RPMI7951 (cell line): ENCODE results near the gene SSTR4. TPM values are rescaled to one million over a fixed set of nuclear protein-coding genes. Genes with fewer than 3 reads are reported as not detected.
A peak's percentile ranks its signal among the peaks of the same experiment; 100 is the strongest.
"Not testable (repeated sequence)": the region's sequence is repeated elsewhere in the genome, so short reads cannot be mapped to it uniquely, and the experiment has no call there.

ENCODE experiments used
- DNase-seq: peaks from one replicate; pipeline ENCODE4 v3.0.0-alpha.2; 2012; ENCODE audit warnings: low read depth
- total RNA-seq: library from RNA; depleted of rRNA; stranded (reverse); fragments of >200 nt; shearing (Covaris generic); gene quantifications from 2 replicates; pipeline ENCODE4 v1.2.3, GENCODE V29; 2014; rRNA removed

The SSTR4 gene
- total RNA-seq: not detected in 2 replicates

- DNase-seq: no peak
Measured at GRCh38 chr20:23034721-23035671, at the start of gene SSTR4. TSS of gene SSTR4 (plus strand) at chr20:23035312. CDS start at chr20:23035484, 172 bp downstream.

GRCh38 chr20:22986601-22987000 lies 48.5 kb upstream of the SSTR4 start:
- DNase-seq: no peak

DNA sequence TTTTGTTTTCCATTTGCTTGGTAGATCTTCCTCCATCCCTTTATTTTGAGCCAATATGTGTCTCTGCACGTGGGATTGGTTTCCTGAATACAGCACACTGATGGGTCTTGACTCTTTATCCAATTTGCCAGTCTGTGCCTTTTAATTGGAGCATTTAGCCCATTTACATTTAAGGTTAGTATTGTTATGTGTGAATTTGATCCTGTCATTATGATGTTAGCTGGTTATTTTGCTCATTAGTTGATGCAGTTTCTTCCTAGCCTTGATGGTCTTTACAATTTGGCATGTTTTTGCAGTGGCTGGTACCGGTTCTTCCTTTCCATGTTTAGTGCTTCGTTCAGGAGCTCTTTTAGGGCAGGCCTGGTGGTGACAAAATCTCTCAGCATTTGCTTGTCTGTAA lies 43.7 kb upstream of the SSTR4 start:
- not testable (repeated sequence) for DNase-seq

DNA sequence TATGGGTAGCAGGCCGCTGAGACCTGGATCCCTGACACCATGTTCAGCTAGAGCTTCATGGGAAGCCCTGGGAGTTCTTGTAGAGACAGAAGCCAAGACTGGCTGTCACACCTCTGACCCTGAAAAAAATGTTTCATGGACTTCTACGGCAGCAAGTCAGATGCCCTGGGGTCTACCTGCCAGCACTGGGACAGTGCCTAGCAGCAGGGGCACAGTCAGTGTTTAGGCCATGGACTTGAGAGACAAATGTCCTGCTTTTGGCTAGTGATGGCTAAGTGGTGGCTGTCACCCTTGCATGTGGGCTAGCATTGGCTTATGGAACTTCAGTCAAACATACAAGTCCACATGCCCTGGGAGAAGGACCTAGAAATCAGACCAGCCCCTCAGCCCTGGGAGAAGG lies 41.3 kb upstream of the SSTR4 start:
- DNase-seq: no peak

DNA sequence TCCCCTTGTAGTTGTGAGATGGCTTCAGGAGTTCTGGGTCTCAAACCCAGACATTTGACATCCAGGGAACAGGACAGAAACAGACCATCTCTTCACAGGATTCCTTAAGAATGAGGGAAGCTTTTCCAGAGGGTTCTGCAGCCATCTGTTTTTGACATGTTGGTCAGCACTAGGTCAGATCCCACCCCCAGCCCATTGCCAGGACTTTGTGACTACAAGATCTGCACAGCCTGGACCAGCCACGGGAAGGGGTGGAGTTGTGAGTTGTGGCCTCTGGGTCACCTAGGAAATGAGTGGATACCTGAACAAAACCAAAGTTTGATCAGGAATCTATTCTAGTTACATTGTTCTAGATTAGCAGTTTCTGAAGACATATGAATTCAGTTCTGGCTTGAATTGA lies 39.2 kb upstream of the SSTR4 start:
- DNase-seq: no peak

DNA sequence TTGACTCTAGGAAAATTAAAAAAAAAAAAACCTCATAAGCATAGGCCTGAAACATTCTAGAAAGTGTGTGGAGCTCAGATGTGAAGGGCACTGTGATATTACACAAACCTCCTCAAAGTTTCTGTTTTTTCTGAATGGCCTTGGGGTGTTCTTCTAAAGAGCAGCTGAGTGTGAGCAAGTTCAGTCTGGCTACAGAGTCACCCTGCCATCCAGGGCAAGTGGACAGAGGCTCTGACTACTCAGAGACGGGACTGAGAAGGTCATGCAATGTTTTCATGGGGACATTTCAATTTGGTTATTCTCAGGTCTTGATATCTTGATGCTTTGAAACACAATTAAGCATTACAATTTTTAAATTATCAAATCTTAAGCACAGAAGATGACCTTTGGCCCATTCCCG lies 36.6 kb upstream of the SSTR4 start:
- DNase-seq: no peak

- DNase-seq: peak; percentile 56
Measured at GRCh38 chr20:22999756-23000155, 35.4 kb upstream of the SSTR4 start.

GRCh38 chr20:23000232-23000947 lies 34.7 kb upstream of the SSTR4 start:
- DNase-seq: no peak

GRCh38 chr20:23002276-23002675 lies 32.8 kb upstream of the SSTR4 start:
- DNase-seq: no peak

DNA sequence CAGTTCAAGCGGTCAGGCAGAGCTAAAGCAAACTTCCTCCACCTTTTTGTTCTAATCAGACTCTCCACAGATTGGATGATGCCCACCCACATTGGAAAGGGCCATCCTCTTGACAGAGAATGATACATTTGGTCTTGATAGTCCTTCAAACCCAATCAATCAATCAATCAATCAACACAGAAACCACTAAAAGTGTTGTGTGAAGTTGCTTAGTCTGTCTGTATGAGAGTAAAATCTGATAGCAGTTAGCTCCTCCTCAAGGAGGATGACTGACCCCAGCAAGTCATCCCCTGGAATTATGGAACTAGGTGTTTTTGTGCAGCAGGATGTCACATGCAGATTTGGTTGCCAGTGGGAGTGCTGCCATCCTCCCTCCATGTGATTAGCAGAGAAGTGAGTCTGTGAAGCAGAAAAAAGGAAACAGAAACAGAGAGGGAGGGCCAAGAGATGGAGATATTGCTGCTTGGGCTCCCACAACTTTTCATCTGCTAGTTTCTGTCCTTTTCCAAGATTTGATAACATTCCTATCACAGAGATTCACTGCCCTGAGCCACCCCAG lies 32.0 kb upstream of the SSTR4 start:
- DNase-seq: no peak

DNA sequence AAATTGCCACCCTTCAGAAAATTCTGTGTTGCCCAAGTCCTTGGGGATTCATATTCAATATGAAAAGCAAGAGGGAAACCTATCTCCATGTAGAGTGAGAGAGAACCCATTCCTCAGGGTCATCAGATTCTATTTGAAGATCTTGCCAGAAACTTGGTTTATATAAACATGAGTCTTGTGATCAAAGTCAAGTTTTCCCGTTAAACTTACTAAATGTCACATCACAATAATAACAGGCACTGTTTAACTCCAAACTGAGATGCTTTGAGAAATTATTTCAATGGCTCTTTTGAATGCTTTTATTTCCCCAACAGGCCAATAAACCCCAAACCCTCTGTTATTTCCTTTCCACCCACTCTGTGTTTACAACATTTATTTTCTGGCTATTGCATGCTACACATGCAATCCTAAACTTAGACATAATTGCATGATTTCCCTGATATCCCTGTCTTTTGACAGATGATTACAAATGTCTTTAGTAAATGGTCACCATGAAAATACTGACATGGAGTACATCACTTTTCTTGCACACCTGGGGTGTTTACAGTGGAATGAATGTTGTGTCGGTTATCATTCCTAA lies 31.1 kb upstream of the SSTR4 start:
- no peak for DNase-seq

- no peak for DNase-seq
Measured at GRCh38 chr20:23005776-23006175, 29.3 kb upstream of the SSTR4 start.

- no peak for DNase-seq
Measured at GRCh38 chr20:23007462-23007861, 27.6 kb upstream of the SSTR4 start.

DNA sequence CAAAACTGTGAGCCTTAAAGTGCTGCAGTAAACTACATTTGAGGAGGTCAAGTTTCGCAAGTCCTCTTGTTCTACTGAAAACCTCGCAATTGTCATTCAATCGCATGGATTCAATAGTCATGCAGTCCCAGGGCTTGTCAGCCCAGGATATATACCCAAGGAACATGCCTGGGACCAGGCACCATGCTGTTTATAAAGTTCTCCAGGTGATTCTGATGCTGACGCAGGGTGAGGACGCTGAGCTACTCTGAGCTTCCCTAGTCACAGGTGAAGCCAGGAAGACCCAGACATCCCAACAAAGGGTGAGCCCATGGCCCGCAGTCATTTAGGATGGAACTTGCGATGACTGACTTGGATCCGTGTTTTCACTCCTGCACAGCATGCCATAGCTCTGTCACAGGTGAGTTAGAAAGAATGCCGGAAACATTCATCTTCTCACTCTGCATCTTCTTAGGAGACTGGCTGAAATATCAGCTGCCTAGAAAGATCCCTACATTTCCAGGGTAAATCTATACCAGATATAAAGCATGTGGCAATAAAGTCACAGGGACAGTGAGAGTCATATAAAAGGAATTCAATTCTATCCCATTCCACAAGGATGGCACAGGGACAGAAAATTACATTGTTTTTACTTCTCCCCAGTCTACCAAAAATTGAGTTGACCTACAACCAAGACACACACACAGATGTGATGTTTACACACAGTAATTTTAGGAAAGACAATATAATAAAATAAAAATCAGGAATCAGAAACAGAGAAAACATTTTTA lies 27.0 kb upstream of the SSTR4 start:
- DNase-seq: no peak

DNA sequence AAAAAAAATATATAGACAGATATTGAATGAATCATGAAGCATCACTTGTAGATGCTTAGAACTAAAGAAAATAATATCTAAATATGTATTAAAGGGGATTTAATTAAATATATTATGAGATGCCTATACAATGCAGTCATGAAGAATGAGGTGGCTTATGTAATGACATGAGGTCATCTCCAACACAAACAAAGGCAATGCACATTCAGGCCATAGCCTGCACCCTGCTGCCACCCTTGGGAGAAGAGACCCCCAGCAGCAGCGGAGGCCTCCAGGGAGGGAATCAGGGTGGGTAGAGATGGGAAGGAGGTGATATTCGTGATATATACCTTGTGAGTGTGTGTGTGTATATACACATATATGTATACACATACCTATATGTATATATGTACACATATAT lies 26.4 kb upstream of the SSTR4 start:
- DNase-seq: no peak

DNA sequence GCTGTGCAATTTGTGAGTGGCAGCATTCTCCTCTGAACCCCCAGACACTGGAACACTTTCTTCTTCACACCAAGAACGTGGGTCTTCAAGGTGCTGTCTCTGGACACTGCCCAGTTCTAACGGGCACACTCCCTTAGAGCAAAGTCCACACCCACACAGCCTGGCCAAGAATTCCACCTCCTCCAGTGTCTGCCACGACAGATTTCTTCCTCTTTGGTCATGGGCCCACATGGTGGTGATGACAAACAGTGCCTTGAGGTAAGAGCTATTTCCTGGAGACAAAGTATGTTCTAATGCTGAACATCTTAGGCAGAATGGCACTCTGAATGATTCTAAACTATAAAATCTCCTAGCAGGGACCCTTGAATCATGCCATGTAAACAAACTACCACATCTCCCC lies 25.5 kb upstream of the SSTR4 start:
- DNase-seq: peak; percentile 60

DNA sequence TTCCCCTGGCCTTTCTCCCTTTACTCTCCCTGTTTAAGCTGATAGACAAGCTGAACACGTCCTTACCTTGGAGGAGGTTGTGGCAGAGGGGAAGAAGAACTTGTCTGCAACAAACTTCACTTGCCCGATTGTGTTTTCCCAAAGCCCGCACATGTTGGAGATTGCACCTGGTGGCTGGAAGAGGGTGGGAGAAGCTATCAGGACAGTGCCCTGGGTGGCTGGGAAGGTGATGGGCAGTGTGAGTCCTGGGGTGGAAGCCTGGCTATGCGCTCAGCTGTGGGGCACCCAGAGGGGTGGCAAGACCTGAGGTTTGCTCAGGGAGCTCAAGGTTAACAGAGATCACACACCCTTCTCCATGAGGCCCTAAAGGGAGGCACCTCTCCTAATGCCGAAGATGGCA lies 25.0 kb upstream of the SSTR4 start:
- no peak for DNase-seq

DNA sequence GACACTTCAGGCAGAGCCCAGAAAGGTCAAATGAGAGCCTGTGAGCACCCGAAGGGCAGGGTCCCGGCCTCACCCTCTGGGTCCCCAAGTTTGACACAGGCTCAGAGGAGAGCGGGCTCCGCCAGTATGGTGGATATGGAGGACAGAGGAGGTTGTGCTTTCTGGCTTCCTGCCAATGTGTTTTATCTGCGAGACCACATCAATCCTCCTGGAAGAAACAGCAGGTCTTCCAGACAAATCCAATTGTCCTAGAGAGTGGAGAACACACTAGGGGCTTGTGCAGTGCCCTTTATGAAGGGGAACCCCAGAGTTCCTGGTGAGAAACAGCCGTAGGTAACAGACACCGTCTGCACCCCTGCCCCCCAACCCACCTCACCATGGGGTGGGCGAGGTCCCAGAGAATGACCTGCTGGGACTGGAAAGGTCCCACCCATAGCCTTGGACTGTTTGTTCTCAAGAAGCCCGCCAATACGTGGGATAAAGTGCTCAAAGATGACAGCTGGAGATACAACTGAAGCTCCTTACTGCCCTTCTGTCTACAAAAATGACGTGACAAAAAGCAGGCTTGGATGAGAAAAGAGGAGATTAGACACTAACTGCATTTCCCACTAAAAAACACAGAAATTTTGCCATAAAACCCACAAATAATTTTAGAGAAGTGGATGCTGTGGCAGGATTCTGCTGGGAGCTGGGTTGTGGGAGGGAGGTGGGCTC lies 23.9 kb upstream of the SSTR4 start:
- no peak for DNase-seq

- DNase-seq: no peak
Measured at GRCh38 chr20:23013429-23013828, 21.7 kb upstream of the SSTR4 start.

GRCh38 chr20:23017516-23017915 lies 17.6 kb upstream of the SSTR4 start:
- DNase-seq: no peak

GRCh38 chr20:23018432-23018831 lies 16.7 kb upstream of the SSTR4 start:
- no peak for DNase-seq
